ENCODE data around the gene TRAPPC1. TPM values are rescaled to one million over a fixed set of nuclear protein-coding genes. Genes with fewer than 3 reads are reported as not detected.

The TRAPPC1 gene
- polyA plus RNA-seq, 1 of the 3 experiments (the other 2 are of a cell fraction), result 555 TPM

DNA sequence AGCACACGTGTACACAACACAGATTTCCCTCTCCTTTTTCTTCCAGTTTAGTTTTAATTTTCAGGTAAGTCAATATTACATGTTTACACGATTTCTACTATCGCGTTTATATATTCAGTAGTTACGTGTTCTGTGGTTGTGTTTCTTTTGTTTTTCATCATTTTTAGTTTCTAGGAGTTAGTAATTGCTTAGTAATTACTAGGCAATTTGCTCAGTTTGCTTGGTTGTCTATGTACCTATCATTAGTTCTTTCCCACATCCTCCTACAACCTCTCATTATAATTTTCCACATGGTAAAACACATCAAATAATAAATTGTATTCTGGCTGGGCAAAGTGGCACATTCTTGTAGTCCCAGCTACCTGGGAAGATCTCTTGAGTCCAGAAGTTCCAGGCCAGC lies 46.1 kb upstream of the TRAPPC1 start (continued):
- TF ChIP-seq, protein P1, sequence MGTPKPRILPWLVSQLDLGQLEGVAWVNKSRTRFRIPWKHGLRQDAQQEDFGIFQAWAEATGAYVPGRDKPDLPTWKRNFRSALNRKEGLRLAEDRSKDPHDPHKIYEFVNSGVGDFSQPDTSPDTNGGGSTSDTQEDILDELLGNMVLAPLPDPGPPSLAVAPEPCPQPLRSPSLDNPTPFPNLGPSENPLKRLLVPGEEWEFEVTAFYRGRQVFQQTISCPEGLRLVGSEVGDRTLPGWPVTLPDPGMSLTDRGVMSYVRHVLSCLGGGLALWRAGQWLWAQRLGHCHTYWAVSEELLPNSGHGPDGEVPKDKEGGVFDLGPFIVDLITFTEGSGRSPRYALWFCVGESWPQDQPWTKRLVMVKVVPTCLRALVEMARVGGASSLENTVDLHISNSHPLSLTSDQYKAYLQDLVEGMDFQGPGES (IDR thresholded peaks at IDR 0.05; ENCODE audit: low read depth, low read length), result no peak
- TF ChIP-seq RAD21 (IDR thresholded peaks at IDR 0.05; ENCODE audit: low read length), result no peak
- no peak for TF ChIP-seq MEF2A (IDR thresholded peaks at IDR 0.05; ENCODE audit: borderline replicate concordance, low read depth)
- no peak for TF ChIP-seq SMC3 (IDR thresholded peaks at IDR 0.05; ENCODE audit: low read depth, low read length)
- no peak for TF ChIP-seq FOSL2 (IDR thresholded peaks at IDR 0.05; ENCODE audit: borderline replicate concordance, low read depth)

DNA sequence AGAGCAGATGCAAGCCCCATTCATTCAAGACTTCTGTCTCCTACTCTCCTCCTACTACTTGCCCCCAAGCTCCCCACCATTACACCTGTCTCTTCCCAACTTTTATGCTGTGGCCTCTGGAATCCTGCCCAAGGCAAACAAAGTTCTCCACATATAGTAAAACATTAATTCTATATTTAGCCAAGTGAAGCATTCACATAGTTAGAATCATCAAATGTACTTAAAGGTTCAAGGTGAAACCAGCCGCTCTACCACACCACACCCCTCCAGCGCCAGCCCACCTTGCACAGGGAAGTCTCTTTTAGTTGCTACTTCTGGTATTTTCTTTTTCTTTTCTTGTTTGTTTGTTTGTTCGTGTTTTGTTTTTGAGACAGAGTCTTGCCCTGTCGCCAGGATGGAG lies 45.3 kb upstream of the TRAPPC1 start:
- Histone ChIP-seq H3K9ac (no peak overlapping the region), H4K20me1 (ENCODE audit: insufficient read depth) (no peaks in the 10 kb centered on the region), H3K4me3 (ENCODE audit: low read depth in 2 of 2, low read length in 1 of 2) (no peak overlapping the region), H3K27ac (ENCODE audit: low read depth in 2 of 2, low read length in 1 of 2) (no peak overlapping the region), H3K27me3 (ENCODE audit: insufficient read depth) (no peaks in the 10 kb centered on the region), H2AFZ (ENCODE audit: low read depth) (no peak overlapping the region), H3K4me2 (no peak overlapping the region), H3F3A (replicated peaks; ENCODE audit: insufficient read depth) (peaks cover 5% of the 10 kb centered on the region), H3K9me2 (no peaks in the 10 kb centered on the region), H3K79me2 (ENCODE audit: insufficient read depth) (no peaks in the 10 kb centered on the region), H3K36me3 (replicated peaks in 1 of 2; ENCODE audit: control insufficient read depth in 1 of 2, insufficient read depth in 2 of 2, low read length in 1 of 2) (no peaks in the 10 kb centered on the region), H3K9me3 (no peaks in the 10 kb centered on the region; the same call in 1 of the 2 replicates), H3K4me1 (ENCODE audit: control insufficient read depth in 1 of 2, insufficient read depth in 2 of 2, low read depth in 1 of 2, low read length in 1 of 2) (no peaks in the 10 kb centered on the region)
- no peak for DNase-seq
- CTCF ChIA-PET, result interaction anchor here (1.1 to 8.0 kb wide), 2 partner anchors 12 to 77 kb away, joined by 3 to 47 read pairs; no protein-coding TSS in a partner anchor
- 80% methylated on average over 4 of the region's 4 CpGs for WGBS (ENCODE audit: low lambda C conversion rate)
- no peak for TF ChIP-seq TEAD4 (IDR thresholded peaks at IDR 0.05; ENCODE audit: borderline replicate concordance, insufficient read depth)
- no peak for TF ChIP-seq EZH2phosphoT487 (IDR thresholded peaks at IDR 0.05; ENCODE audit: borderline replicate concordance, low read depth)
- TF ChIP-seq RFX5 (IDR thresholded peaks at IDR 0.05; ENCODE audit: low read length), result no peak
- TF ChIP-seq, protein P2, sequence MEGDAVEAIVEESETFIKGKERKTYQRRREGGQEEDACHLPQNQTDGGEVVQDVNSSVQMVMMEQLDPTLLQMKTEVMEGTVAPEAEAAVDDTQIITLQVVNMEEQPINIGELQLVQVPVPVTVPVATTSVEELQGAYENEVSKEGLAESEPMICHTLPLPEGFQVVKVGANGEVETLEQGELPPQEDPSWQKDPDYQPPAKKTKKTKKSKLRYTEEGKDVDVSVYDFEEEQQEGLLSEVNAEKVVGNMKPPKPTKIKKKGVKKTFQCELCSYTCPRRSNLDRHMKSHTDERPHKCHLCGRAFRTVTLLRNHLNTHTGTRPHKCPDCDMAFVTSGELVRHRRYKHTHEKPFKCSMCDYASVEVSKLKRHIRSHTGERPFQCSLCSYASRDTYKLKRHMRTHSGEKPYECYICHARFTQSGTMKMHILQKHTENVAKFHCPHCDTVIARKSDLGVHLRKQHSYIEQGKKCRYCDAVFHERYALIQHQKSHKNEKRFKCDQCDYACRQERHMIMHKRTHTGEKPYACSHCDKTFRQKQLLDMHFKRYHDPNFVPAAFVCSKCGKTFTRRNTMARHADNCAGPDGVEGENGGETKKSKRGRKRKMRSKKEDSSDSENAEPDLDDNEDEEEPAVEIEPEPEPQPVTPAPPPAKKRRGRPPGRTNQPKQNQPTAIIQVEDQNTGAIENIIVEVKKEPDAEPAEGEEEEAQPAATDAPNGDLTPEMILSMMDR (IDR thresholded peaks at IDR 0.05), result no peak
- no peak for TF ChIP-seq NRF1 (IDR thresholded peaks at IDR 0.05; ENCODE audit: low read depth, low read length)
- TF ChIP-seq, protein P3, sequence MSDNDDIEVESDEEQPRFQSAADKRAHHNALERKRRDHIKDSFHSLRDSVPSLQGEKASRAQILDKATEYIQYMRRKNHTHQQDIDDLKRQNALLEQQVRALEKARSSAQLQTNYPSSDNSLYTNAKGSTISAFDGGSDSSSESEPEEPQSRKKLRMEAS (IDR thresholded peaks at IDR 0.05; ENCODE audit: low read depth), result no peak
- no peak for TF ChIP-seq POLR2AphosphoS5 (IDR thresholded peaks at IDR 0.05; ENCODE audit: low read depth, low read length)
- no peak for TF ChIP-seq GATA2 (CRISPR knock-in tag; IDR thresholded peaks at IDR 0.05)
- no peak for TF ChIP-seq EP300 (IDR thresholded peaks at IDR 0.05; ENCODE audit: borderline replicate concordance in 1 of 2, low read depth in 1 of 2, low read length in 1 of 2)
- TF ChIP-seq, protein P4, sequence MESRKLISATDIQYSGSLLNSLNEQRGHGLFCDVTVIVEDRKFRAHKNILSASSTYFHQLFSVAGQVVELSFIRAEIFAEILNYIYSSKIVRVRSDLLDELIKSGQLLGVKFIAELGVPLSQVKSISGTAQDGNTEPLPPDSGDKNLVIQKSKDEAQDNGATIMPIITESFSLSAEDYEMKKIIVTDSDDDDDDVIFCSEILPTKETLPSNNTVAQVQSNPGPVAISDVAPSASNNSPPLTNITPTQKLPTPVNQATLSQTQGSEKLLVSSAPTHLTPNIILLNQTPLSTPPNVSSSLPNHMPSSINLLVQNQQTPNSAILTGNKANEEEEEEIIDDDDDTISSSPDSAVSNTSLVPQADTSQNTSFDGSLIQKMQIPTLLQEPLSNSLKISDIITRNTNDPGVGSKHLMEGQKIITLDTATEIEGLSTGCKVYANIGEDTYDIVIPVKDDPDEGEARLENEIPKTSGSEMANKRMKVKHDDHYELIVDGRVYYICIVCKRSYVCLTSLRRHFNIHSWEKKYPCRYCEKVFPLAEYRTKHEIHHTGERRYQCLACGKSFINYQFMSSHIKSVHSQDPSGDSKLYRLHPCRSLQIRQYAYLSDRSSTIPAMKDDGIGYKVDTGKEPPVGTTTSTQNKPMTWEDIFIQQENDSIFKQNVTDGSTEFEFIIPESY (IDR thresholded peaks at IDR 0.05; ENCODE audit: borderline replicate concordance, low read depth), result no peak
- TF ChIP-seq, protein P5, sequence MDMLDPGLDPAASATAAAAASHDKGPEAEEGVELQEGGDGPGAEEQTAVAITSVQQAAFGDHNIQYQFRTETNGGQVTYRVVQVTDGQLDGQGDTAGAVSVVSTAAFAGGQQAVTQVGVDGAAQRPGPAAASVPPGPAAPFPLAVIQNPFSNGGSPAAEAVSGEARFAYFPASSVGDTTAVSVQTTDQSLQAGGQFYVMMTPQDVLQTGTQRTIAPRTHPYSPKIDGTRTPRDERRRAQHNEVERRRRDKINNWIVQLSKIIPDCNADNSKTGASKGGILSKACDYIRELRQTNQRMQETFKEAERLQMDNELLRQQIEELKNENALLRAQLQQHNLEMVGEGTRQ (IDR thresholded peaks at IDR 0.05; ENCODE audit: borderline replicate concordance, low read depth, low read length), result no peak
- TF ChIP-seq TAF1 (IDR thresholded peaks at IDR 0.05; ENCODE audit: borderline replicate concordance, low read depth, low read length), result no peak
- TF ChIP-seq NFIC (IDR thresholded peaks at IDR 0.05; ENCODE audit: borderline replicate concordance), result no peak
- POLR2A ChIA-PET, result no interaction called here
